IMR-90 (cell line): ENCODE measurements around the gene CDKAL1.

Experiments
- CEBPB ChIP-seq: IDR thresholded peaks from 2 replicates; pipeline ENCODE4 v1.6.1; 2012; ENCODE audit warnings: low read depth, low read length, improper control_type of control experiment
- CTCF ChIP-seq: conservative IDR thresholded peaks from 2 replicates; pipeline ENCODE4 v1.5.1; 2012; ENCODE audit warnings: mild to moderate bottlenecking, low read depth, low read length, improper control_type of control experiment
- FOS ChIP-seq: fragments of 150-350 bp; IDR thresholded peaks from 2 replicates; pipeline ENCODE4 v1.6.1; 2016; ENCODE audit warnings: low read depth, low read length
- MAFK ChIP-seq: IDR thresholded peaks from 2 replicates; pipeline ENCODE4 v1.6.1; 2012; ENCODE audit warnings: low read depth, low read length, improper control_type of control experiment
- MAZ ChIP-seq: IDR thresholded peaks from 2 replicates; pipeline ENCODE4 v1.6.1; 2012; ENCODE audit warnings: low read depth, mild to moderate bottlenecking, low read length, improper control_type of control experiment, moderate library complexity, borderline replicate concordance
- MXI1 ChIP-seq: IDR thresholded peaks from 2 replicates; pipeline ENCODE4 v1.6.1; 2012; ENCODE audit warnings: low read depth, mild to moderate bottlenecking, low read length, moderate library complexity, borderline replicate concordance
- POLR2A ChIP-seq: IDR thresholded peaks from 2 replicates; pipeline ENCODE4 v1.6.1; 2012; ENCODE audit warnings: mild to moderate bottlenecking, low read depth, low read length
- RAD21 ChIP-seq: IDR thresholded peaks from 2 replicates; pipeline ENCODE4 v1.6.1; 2012; ENCODE audit warnings: low read length, improper control_type of control experiment
- RCOR1 ChIP-seq: IDR thresholded peaks from 2 replicates; pipeline ENCODE4 v1.6.1; 2012; ENCODE audit warnings: mild to moderate bottlenecking, low read length, improper control_type of control experiment; ENCODE audit not compliant: insufficient replicate concordance
- RFX5 ChIP-seq: IDR thresholded peaks from 2 replicates; pipeline ENCODE4 v1.8.0; 2012; ENCODE audit warnings: low read depth, mild to moderate bottlenecking, low read length, moderate library complexity
- SMC3 ChIP-seq: fragments of 150-350 bp; IDR thresholded peaks from 2 replicates; pipeline ENCODE4 v1.6.1; 2016; ENCODE audit warnings: low read depth, mild to moderate bottlenecking, antibody characterized with exemption, low read length, moderate library complexity
- USF2 ChIP-seq: fragments of 150-350 bp; IDR thresholded peaks from 2 replicates; pipeline ENCODE4 v1.6.1; 2017; ENCODE audit warnings: mild to moderate bottlenecking, antibody characterized with exemption, low read length, low read depth

- TF ChIP-seq RCOR1 (no peak), CTCF (no peak), POLR2A (no peak), RFX5 (no peak), RAD21 (no peak), CEBPB (no peak), MXI1 (no peak), MAZ (no peak), FOS (no peak), USF2 (no peak), MAFK (no peak), SMC3 (no peak)
Observed at GRCh38 chr6:20929283-20929682, 395.0 kb downstream of the CDKAL1 start.
